Measurements from ENCODE around the gene MAPKAP1.

MAPKAP1 gene

DNA sequence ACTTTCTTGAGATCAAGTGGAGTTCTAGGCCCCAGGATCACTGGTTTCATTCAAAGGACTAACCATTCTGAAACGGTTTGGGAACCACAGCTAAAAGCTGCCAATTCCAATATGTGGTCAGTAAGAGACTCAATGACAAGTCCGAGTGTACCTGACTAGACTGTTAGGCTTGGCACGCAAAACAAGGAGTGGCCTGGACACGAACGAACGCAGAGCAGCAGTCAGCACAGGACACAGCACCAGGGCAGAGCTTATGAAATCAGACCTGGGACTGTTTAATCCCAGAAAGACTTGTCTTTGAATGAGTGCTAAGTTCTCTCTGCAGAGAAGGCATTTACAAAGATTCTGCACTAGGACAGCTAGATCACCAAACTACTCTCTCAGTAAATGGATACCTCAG, 231.6 kb downstream of the MAPKAP1 start:
- no peaks in the 10 kb centered on the region for H3K9me3 ChIP-seq (ENCODE audit: insufficient read depth, low read length)
- H3K9ac ChIP-seq (ENCODE audit: low read length), result no peak overlapping the region
- no peak overlapping the region for H3K4me3 ChIP-seq (ENCODE audit: insufficient read depth, low read length, poor library complexity, severe bottlenecking)
- TF ChIP-seq EZH2phosphoT487 (conservative IDR thresholded peaks at IDR 0.05; ENCODE audit: low read length) (no peak), CTCF (IDR thresholded peaks at IDR 0.05; ENCODE audit: insufficient read depth, low read length, poor library complexity, severe bottlenecking) (no peak)
- no peaks in the 10 kb centered on the region for H3F3A ChIP-seq (ENCODE audit: insufficient read depth)
- no peaks in the 10 kb centered on the region for H3K36me3 ChIP-seq (ENCODE audit: low read length)
- no peak overlapping the region for H3K27ac ChIP-seq (ENCODE audit: low read depth, low read length)
- no peak overlapping the region for H2AFZ ChIP-seq (ENCODE audit: low read depth, low read length, severe bottlenecking)
- no peaks in the 10 kb centered on the region for H3K27me3 ChIP-seq (ENCODE audit: low read length)
- no peaks in the 10 kb centered on the region for H3K9me2 ChIP-seq (replicated peaks; ENCODE audit: insufficient read depth, low read length)
- H3K79me2 ChIP-seq (ENCODE audit: insufficient read depth, low read length), result no peaks in the 10 kb centered on the region
- no peaks in the 10 kb centered on the region for H4K20me1 ChIP-seq (ENCODE audit: low read depth, low read length)
- H3K4me2 ChIP-seq (ENCODE audit: low read depth, low read length, poor library complexity, severe bottlenecking), result no peak overlapping the region

- no peaks in the 10 kb centered on the region for H4K20me1 ChIP-seq (ENCODE audit: low read depth, low read length)
- no peaks in the 10 kb centered on the region for H3K9me2 ChIP-seq (replicated peaks; ENCODE audit: insufficient read depth, low read length)
- H2AFZ ChIP-seq (ENCODE audit: low read depth, low read length, severe bottlenecking), result no peak overlapping the region
- no peak overlapping the region for H3K4me3 ChIP-seq (ENCODE audit: insufficient read depth, low read length, poor library complexity, severe bottlenecking)
- no peak overlapping the region for H3K27ac ChIP-seq (ENCODE audit: low read depth, low read length)
- no peak overlapping the region for H3K9ac ChIP-seq (ENCODE audit: low read length)
- no peaks in the 10 kb centered on the region for H3K27me3 ChIP-seq (ENCODE audit: low read length)
- no peaks in the 10 kb centered on the region for H3K9me3 ChIP-seq (ENCODE audit: insufficient read depth, low read length)
- H3K4me2 ChIP-seq (ENCODE audit: low read depth, low read length, poor library complexity, severe bottlenecking), result no peak overlapping the region
- no peaks in the 10 kb centered on the region for H3F3A ChIP-seq (ENCODE audit: insufficient read depth)
- TF ChIP-seq CTCF (IDR thresholded peaks at IDR 0.05; ENCODE audit: insufficient read depth, low read length, poor library complexity, severe bottlenecking), result no peak
- TF ChIP-seq EZH2phosphoT487 (conservative IDR thresholded peaks at IDR 0.05; ENCODE audit: low read length), result no peak
- H3K36me3 ChIP-seq (ENCODE audit: low read length), result no peaks in the 10 kb centered on the region
- H3K79me2 ChIP-seq (ENCODE audit: insufficient read depth, low read length), result no peaks in the 10 kb centered on the region
Measured at GRCh38 chr9:125472926-125473701, 233.9 kb downstream of the MAPKAP1 start.

DNA sequence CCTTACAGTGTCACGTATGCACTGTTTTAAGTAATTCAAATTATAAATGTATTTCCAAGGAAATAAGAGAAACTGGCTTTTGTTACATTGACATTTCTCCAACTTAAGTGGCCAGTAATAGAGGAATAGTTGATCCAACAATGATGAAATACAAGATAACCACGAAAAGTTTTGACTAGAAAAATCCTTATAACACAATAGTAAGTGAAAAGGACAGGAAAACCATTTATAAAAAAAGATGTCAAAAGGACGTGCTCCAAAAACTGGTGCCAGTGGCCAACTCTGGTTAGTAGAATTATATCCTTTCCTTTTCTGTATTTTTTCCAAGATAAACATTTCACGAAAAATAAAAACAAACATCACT, 234.5 kb downstream of the MAPKAP1 start:
- no peak overlapping the region for H3K4me2 ChIP-seq (ENCODE audit: low read depth, low read length, poor library complexity, severe bottlenecking)
- H3K27me3 ChIP-seq (ENCODE audit: low read length), result no peaks in the 10 kb centered on the region
- no peaks in the 10 kb centered on the region for H3K9me3 ChIP-seq (ENCODE audit: insufficient read depth, low read length)
- no peak overlapping the region for H3K4me3 ChIP-seq (ENCODE audit: insufficient read depth, low read length, poor library complexity, severe bottlenecking)
- no peak overlapping the region for H2AFZ ChIP-seq (ENCODE audit: low read depth, low read length, severe bottlenecking)
- TF ChIP-seq CTCF (IDR thresholded peaks at IDR 0.05; ENCODE audit: insufficient read depth, low read length, poor library complexity, severe bottlenecking) (no peak), EZH2phosphoT487 (conservative IDR thresholded peaks at IDR 0.05; ENCODE audit: low read length) (no peak)
- no peaks in the 10 kb centered on the region for H3F3A ChIP-seq (ENCODE audit: insufficient read depth)
- H3K36me3 ChIP-seq (ENCODE audit: low read length), result no peaks in the 10 kb centered on the region
- no peak overlapping the region for H3K27ac ChIP-seq (ENCODE audit: low read depth, low read length)
- no peaks in the 10 kb centered on the region for H4K20me1 ChIP-seq (ENCODE audit: low read depth, low read length)
- H3K9ac ChIP-seq (ENCODE audit: low read length), result no peak overlapping the region
- H3K9me2 ChIP-seq (replicated peaks; ENCODE audit: insufficient read depth, low read length), result no peaks in the 10 kb centered on the region
- no peaks in the 10 kb centered on the region for H3K79me2 ChIP-seq (ENCODE audit: insufficient read depth, low read length)
